Fibroblast of pulmonary artery (primary cell): ENCODE data around the gene SART3.

ENCODE experiments used
- DNase-seq: peaks from one replicate; pipeline ENCODE4 v3.0.0-alpha.2; 2010; ENCODE audit warnings: low read depth
- H3K4me3 ChIP-seq: replicated peaks from 2 replicates; pipeline ENCODE4 v1.5.1; 2011; ENCODE audit warnings: low read depth, mild to moderate bottlenecking, control low read depth, low read length, moderate library complexity
- CTCF ChIP-seq: IDR thresholded peaks from 2 replicates; pipeline ENCODE4 v1.5.1; 2011; ENCODE audit warnings: mild to moderate bottlenecking, control low read depth, low read length, inconsistent platforms; ENCODE audit errors: missing control alignments

SART3 gene

GRCh38 chr12:108605690-108606406 is 44.9 kb upstream of the SART3 start:
- DNase-seq = no peak
- H3K4me3 ChIP-seq = no peak overlapping the region
- no peak for TF ChIP-seq CTCF

GRCh38 chr12:108605000-108605689 is 44.2 kb upstream of the SART3 start:
- H3K4me3 ChIP-seq = no peak overlapping the region
- TF ChIP-seq CTCF = no peak
- DNase-seq = no peak

GRCh38 chr12:108604208-108604941 is 43.4 kb upstream of the SART3 start:
- H3K4me3 ChIP-seq = no peak overlapping the region
- no peak for DNase-seq
- no peak for TF ChIP-seq CTCF

GRCh38 chr12:108603743-108604142 is 42.8 kb upstream of the SART3 start:
- no peak overlapping the region for H3K4me3 ChIP-seq
- DNase-seq = no peak
- TF ChIP-seq CTCF = no peak

GRCh38 chr12:108602976-108603704 is 42.2 kb upstream of the SART3 start:
- TF ChIP-seq CTCF = no peak
- no peak overlapping the region for H3K4me3 ChIP-seq
- no peak for DNase-seq

GRCh38 chr12:108602209-108602705 is 41.3 kb upstream of the SART3 start:
- no peak for DNase-seq
- TF ChIP-seq CTCF = no peak
- no peak overlapping the region for H3K4me3 ChIP-seq
